Measurements from ENCODE around the gene PIGW.
A peak's percentile ranks its signal among the peaks of the same experiment; 100 is the strongest.

The PIGW gene

GRCh38 chr17:36550491-36551417 is 16.0 kb downstream of the PIGW start:
- Mint-ChIP-seq H3K4me3 (peak overlapping the region; percentile 60 to 62), H3K9me3 (no peaks in the 10 kb centered on the region), H3K27ac (peak overlapping the region; percentile 50 to 66), H3K27me3 (no peaks in the 10 kb centered on the region), H3K4me1 (peaks cover 64% of the 10 kb centered on the region)
- DNase-seq, result no peak
- peak; percentile 60 for ATAC-seq

DNA sequence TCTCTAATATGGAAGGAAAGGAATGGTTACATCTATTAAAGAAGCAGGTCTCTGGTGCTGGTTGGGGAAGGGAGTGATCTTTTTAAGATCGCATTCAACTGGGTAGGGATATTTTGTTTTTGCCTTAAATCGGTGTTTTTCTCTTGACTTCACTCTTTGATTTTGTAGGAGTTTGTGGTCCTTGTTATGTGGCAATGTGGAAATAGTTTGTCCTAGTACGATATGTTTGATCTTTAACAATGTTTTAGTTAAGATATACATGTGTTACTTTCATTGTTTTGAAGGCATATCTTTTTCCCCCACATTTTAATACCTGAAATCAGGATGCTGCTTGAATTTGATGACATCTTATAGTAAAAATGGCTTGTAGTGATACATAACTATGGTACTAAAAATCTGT is 18.7 kb downstream of the PIGW start:
- Mint-ChIP-seq H3K27me3 (no peaks in the 10 kb centered on the region), H3K4me1 (peaks cover 60% of the 10 kb centered on the region), H3K27ac (no peak overlapping the region), H3K9me3 (no peaks in the 10 kb centered on the region), H3K4me3 (peak overlapping the region; percentile 14 to 39)
- no peak for ATAC-seq
- no peak for DNase-seq

DNA sequence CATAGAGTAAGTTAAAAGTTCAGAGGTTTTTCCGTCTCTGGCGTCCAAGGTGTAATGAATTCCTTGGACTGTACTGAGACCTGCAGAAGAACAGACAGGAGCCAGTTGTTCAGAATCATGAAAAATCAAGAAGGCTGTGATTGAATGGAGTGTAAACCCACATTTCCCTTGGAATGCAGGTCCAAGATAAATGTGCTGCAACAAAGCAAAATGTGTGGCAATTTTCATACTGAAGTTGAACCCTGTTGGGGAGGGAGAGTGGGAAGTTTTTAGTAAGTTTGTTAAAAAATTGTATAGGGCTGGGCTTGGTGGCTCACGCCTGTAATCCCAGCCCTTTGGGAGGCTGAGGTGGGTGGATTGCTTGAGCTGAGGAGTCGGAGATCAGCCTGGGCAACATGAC is 31.3 kb downstream of the PIGW start:
- ATAC-seq (no peak), DNase-seq (no peak)
- no peak overlapping the region for H3K27ac Mint-ChIP-seq
- H3K27me3 Mint-ChIP-seq, result no peaks in the 10 kb centered on the region
- H3K9me3 Mint-ChIP-seq, result no peaks in the 10 kb centered on the region
- H3K4me3 Mint-ChIP-seq, result no peak overlapping the region
- H3K4me1 Mint-ChIP-seq, result no peaks in the 10 kb centered on the region

DNA sequence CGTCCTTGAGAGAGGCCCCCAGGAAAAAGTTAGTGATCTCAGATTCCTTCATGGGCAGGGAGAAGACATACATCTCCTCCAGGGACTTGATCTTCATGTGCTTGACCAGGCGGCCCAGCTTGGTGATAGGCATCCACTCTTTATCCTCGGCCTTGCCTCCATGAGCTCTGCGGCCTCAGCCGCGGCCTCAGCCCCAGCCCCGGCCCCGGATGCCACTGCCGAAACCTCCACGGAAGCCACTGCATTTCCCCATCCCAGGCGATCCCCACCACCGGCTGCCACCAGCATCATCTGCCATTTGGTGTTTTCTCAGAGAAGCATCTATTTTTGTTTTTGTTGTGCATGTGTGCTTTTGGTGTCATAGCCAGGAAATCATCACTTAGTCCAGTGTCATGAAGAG is 40.2 kb downstream of the PIGW start:
- H3K27me3 Mint-ChIP-seq, result no peaks in the 10 kb centered on the region
- no peaks in the 10 kb centered on the region for H3K9me3 Mint-ChIP-seq
- peaks cover 10% of the 10 kb centered on the region for H3K4me1 Mint-ChIP-seq
- ATAC-seq (no peak), DNase-seq (no peak)
- peak overlapping the region in 1 of 2 donors; percentile 65 for H3K27ac Mint-ChIP-seq
- peak overlapping the region in 1 of 2 donors; percentile 31 for H3K4me3 Mint-ChIP-seq

- DNase-seq (no peak), ATAC-seq (no peak)
- Mint-ChIP-seq H3K4me3 (no peak overlapping the region), H3K27ac (no peak overlapping the region), H3K27me3 (no peaks in the 10 kb centered on the region), H3K9me3 (no peaks in the 10 kb centered on the region), H3K4me1 (peaks cover 10% of the 10 kb centered on the region)
These were observed 42.0 kb downstream of the PIGW start for GRCh38 chr17:36576793-36577192.

DNA sequence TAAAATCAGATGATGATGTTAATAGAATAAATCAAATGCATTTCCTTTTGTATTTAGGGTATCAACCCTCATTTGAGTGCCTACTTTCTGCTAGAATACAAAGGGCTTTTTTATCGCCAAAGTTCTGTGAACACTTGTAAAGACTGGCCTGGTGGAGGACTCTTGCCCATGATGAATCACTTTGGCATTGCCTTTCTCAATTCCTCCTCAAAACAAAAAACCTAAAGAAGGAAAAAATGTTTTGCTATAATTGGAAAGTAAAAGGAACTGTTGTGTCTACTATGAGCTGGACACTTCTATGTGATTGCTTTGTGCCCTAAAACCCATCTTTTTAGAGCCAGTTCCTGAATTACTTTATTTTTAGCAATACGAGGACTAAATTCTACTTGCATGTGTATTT is 43.9 kb downstream of the PIGW start:
- H3K4me1 Mint-ChIP-seq, result peaks cover 10% of the 10 kb centered on the region
- no peaks in the 10 kb centered on the region for H3K9me3 Mint-ChIP-seq
- no peak overlapping the region for H3K27ac Mint-ChIP-seq
- no peaks in the 10 kb centered on the region for H3K27me3 Mint-ChIP-seq
- ATAC-seq (no peak), DNase-seq (no peak)
- no peak overlapping the region for H3K4me3 Mint-ChIP-seq

GRCh38 chr17:36583787-36584186 is 49.0 kb downstream of the PIGW start:
- H3K27ac Mint-ChIP-seq, result peak overlapping the region in 1 of 2 donors; percentile 19
- no peaks in the 10 kb centered on the region for H3K27me3 Mint-ChIP-seq
- no peaks in the 10 kb centered on the region for H3K9me3 Mint-ChIP-seq
- ATAC-seq (no peak), DNase-seq (no peak)
- H3K4me1 Mint-ChIP-seq, result no peaks in the 10 kb centered on the region
- H3K4me3 Mint-ChIP-seq, result no peak overlapping the region

DNA sequence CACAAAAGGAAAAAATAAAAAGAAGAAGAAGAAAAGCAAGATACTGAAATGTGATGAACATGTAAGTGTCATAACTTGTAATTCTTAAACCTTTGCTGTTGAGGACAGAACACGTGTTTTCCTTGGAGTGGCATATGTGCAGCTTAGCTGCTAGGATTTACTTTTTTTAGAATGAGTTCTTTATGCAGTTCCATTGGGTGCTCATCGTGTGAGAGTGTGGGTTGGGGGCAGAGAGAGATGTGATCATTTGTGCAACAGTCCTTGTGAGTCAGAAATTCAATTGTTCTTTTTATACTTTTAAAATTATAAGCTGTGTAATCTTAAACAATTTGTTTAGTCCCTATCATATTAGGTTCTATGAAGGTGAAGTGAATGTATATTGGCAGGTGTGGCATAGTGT is 51.4 kb downstream of the PIGW start:
- no peaks in the 10 kb centered on the region for H3K9me3 Mint-ChIP-seq
- ATAC-seq (no peak), DNase-seq (no peak)
- H3K27me3 Mint-ChIP-seq, result no peaks in the 10 kb centered on the region
- no peak overlapping the region for H3K27ac Mint-ChIP-seq
- peaks cover 20% of the 10 kb centered on the region for H3K4me1 Mint-ChIP-seq
- H3K4me3 Mint-ChIP-seq, result no peak overlapping the region

Measured in stimulated activated naive CD8-positive, alpha-beta T cell treated with anti-CD3 and anti-CD28 coated beads, Interleukin-15, amount 100 ng/mL, for 72 hours (primary cell).